Nephron progenitor cell (in vitro differentiated cells): ENCODE results near the gene CREB3L2.

Experiments used
- DNase-seq: peaks from one replicate; pipeline ENCODE4 v3.0.0; 2021
- H3K27ac Mint-ChIP-seq: 2 replicates; pipeline ENCODE4 v1.8.0; 2021; ENCODE audit warnings: mild to moderate bottlenecking, moderate library complexity, mixed read lengths
- H3K27me3 Mint-ChIP-seq: 2 replicates; pipeline ENCODE4 v1.8.0; 2021; ENCODE audit warnings: mild to moderate bottlenecking, low read depth, mixed read lengths; ENCODE audit not compliant: poor library complexity
- H3K36me3 Mint-ChIP-seq: 2 replicates; pipeline ENCODE4 v1.8.0; 2021; ENCODE audit warnings: low read depth, mixed read lengths
- H3K4me1 Mint-ChIP-seq: 2 replicates; pipeline ENCODE4 v1.8.0; 2021; ENCODE audit warnings: mixed read lengths
- H3K4me3 Mint-ChIP-seq: 2 replicates; pipeline ENCODE4 v1.8.0; 2021; ENCODE audit warnings: mild to moderate bottlenecking, moderate library complexity, mixed read lengths
- H3K9me3 Mint-ChIP-seq: 2 replicates; pipeline ENCODE4 v1.8.0; 2021; ENCODE audit warnings: mild to moderate bottlenecking, moderate library complexity, mixed read lengths
- TF ChIP-seq, protein P1 (sequence below): fragments of 200-600 bp; sonication (generic); IDR thresholded peaks from 2 replicates; pipeline ENCODE4 v1.5.0; 2021; ENCODE audit warnings: antibody characterized with exemption

The CREB3L2 gene

DNA sequence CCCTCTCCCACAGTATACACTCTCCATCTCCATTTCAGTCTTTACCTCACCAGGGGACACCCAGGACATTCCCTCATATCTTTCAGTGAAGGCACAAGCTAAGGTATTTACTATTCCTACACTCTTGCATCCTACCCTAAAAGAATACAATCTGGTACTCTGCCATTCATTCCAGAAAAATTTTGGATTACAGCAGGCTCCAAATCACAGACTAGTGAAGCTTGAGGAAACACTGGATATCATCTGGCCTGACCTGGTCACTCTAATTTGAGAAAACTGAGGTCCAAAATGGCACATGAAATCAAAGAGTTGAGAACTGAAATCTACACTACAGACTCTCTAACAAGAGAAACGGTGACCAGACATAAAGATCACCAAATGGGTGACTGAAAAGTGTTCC lies 61.7 kb downstream of the CREB3L2 start:
- no peaks in the 10 kb centered on the region for H3K9me3 Mint-ChIP-seq
- H3K27me3 Mint-ChIP-seq: peaks cover 4% of the 10 kb centered on the region
- H3K36me3 Mint-ChIP-seq: peaks cover 29% of the 10 kb centered on the region
- H3K27ac Mint-ChIP-seq: no peak overlapping the region
- peaks cover 43% of the 10 kb centered on the region for H3K4me1 Mint-ChIP-seq
- no peak for DNase-seq
- TF ChIP-seq, protein P1, sequence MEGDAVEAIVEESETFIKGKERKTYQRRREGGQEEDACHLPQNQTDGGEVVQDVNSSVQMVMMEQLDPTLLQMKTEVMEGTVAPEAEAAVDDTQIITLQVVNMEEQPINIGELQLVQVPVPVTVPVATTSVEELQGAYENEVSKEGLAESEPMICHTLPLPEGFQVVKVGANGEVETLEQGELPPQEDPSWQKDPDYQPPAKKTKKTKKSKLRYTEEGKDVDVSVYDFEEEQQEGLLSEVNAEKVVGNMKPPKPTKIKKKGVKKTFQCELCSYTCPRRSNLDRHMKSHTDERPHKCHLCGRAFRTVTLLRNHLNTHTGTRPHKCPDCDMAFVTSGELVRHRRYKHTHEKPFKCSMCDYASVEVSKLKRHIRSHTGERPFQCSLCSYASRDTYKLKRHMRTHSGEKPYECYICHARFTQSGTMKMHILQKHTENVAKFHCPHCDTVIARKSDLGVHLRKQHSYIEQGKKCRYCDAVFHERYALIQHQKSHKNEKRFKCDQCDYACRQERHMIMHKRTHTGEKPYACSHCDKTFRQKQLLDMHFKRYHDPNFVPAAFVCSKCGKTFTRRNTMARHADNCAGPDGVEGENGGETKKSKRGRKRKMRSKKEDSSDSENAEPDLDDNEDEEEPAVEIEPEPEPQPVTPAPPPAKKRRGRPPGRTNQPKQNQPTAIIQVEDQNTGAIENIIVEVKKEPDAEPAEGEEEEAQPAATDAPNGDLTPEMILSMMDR: no peak
- H3K4me3 Mint-ChIP-seq: no peak overlapping the region

DNA sequence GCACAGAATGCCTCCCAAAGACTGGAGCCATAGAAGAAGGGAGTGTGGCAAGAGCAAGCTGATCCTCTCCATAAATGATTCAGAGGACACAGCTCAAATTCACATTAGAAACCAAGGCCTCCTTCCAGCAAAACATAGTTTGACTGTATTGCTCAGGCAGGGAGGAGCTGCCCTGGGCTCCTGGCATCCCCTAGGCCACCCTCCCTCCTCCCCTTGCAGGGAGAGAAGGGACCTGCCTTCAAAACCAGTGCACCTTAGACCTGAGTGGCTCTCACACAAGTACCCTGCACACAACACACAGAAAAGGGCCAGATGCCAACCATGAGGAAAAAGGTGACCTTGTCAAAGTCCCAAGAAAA lies 64.7 kb downstream of the CREB3L2 start:
- DNase-seq: no peak
- H3K4me1 Mint-ChIP-seq: peaks cover 64% of the 10 kb centered on the region
- H3K4me3 Mint-ChIP-seq: no peak overlapping the region
- peaks cover 29% of the 10 kb centered on the region for H3K36me3 Mint-ChIP-seq
- H3K27ac Mint-ChIP-seq: peak overlapping the region; percentile 96
- H3K9me3 Mint-ChIP-seq: no peaks in the 10 kb centered on the region
- TF ChIP-seq, protein P1: no peak
- peaks cover 4% of the 10 kb centered on the region for H3K27me3 Mint-ChIP-seq

DNA sequence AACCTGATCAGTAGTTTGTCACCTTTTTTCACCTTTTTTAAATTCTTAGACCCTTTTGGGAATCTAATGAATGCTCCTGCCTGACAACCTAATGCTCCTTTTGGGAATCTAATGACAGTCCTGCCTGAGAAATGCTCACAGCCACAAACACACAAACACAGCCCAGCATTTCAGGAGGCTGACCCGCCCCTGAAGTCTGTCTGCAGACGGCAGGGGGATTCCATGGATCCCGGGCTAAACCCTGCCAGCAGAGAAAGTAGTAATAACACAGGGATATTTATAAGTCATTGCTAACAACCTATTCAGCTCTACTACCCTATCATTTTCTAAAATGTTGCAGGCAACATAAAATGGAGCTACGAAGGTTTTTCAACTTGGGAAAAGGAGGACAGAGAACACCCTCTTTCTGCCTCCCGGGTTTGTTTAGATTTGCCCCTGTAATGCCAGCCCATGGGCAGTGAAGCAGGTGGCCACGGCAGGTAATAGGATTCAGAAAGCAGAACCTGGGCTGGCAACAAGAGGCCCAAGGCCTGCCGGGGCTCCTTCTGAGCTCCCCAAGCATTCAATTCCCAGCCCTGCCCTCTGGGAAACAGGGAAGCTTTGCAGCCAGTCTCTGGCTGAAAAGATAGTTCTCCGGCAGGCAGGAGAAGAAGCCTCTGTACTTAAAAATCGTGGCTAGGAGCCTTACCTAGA lies 65.2 kb downstream of the CREB3L2 start:
- DNase-seq: no peak
- Mint-ChIP-seq H3K4me3 (no peak overlapping the region), H3K4me1 (peaks cover 69% of the 10 kb centered on the region), H3K9me3 (no peaks in the 10 kb centered on the region), H3K36me3 (peaks cover 29% of the 10 kb centered on the region), H3K27me3 (peaks cover 4% of the 10 kb centered on the region), H3K27ac (peak overlapping the region; percentile 96)
- TF ChIP-seq, protein P1: no peak

DNA sequence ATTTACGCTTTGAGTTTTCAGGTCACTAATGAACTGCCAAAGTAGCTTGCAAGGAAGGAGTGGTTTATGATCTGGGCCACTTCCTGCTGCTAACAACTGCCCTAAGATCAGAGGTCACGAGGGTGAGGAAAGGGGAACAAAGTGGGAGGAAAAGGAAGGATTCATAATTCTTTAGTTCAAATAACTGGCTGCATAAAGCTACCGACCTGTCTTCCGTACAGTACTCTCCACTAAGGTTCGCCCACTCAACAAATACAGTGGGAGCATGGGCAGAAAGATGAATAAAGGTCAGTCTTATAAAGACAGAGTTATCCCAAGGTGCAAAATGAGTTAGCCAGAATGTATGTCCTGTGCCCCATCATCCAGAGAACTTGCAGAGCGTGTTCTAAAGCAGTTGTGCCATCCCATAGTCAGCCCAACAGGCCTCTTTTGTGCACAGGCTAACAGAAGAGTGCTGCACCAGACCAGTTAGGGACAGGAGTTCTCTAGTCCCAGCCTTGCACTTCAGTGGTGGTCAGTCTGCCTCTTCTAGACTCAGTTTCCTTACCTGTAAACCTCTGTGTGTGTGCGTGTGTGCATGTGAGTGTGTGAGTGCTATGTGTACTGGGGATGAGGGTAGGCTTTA lies 65.9 kb downstream of the CREB3L2 start:
- Mint-ChIP-seq H3K27me3 (peaks cover 2% of the 10 kb centered on the region), H3K9me3 (no peaks in the 10 kb centered on the region), H3K4me3 (peak overlapping the region; percentile 19), H3K4me1 (peaks cover 70% of the 10 kb centered on the region), H3K27ac (peak overlapping the region; percentile 96), H3K36me3 (peaks cover 25% of the 10 kb centered on the region)
- DNase-seq: no peak
- TF ChIP-seq, protein P1: no peak

DNA sequence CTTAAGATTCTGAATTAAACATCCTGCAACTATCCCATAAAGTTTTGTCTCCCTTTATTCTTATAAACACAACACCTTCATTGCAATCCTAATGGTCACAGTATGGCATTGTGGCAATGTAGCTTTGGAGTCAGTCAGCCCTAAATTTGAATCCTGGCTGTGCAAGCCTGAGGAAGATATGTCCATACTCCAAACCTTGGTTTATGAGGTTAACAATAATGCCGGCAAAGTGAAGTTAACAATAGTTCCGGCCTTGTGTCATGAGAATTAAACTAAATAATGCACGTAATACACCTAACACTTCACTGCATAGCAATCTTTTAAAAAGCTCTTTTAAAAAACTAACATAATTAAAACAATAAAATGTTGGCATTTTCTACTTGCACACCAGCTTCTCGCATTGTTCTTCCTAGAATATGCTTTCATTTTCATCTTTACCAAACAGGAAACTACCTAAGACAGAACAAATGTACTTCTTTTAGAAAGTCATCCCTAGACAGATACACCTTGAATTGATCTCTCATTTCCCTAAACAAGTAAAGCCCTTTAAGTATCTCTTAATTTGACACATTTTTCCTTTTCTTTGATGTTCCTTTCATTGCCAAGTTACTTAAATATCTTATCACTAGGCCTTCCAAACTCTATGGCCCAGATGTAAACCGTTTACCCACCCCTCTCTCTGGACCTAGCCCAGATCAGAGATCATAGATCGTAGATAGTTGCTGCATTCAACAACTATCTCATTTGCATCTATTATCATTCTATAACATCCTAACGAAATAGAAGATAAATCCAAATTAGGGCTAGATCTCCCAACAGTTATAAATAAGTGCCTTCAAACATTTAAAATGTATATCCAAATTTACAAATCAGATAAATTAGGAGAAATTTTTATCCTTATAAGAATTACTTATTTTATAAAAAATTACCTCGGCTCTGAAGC lies 66.7 kb downstream of the CREB3L2 start:
- H3K27me3 Mint-ChIP-seq: no peaks in the 10 kb centered on the region
- H3K27ac Mint-ChIP-seq: peak overlapping the region; percentile 96
- H3K4me3 Mint-ChIP-seq: peak overlapping the region; percentile 19
- H3K36me3 Mint-ChIP-seq: peaks cover 28% of the 10 kb centered on the region
- TF ChIP-seq, protein P1: no peak
- DNase-seq: no peak
- H3K4me1 Mint-ChIP-seq: peaks cover 73% of the 10 kb centered on the region
- no peaks in the 10 kb centered on the region for H3K9me3 Mint-ChIP-seq
